ENCODE data around the gene CNN2. TPM values are rescaled to one million over a fixed set of nuclear protein-coding genes. Genes with fewer than 3 reads are reported as not detected.

CNN2 gene
- total RNA-seq, 1 experiment from 2014 or later, result 524 TPM

DNA sequence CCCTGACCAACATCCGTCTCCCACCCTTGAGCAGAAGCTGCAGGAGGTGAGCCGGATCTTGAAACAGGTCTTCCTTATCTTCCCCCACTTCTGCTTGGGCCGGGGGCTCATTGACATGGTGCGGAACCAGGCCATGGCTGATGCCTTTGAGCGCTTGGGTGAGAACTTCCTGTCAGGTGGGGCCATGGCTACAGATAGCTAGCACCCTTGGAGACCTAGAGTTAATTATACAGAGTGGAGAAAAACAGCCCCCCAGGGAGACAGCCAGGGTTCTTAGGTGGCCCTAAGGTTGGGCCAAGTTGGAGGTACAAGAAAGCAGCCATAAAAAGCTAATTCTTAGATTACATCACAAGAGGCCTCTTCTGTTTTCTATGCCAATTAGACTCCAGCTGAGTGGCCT is 31.7 kb downstream of the CNN2 start:
- Histone ChIP-seq H2BK120ac (ENCODE audit: low read depth, low read length, poor library complexity, severe bottlenecking) (no peak overlapping the region), H2BK5ac (ENCODE audit: insufficient read length, low read length) (no peak overlapping the region), H2BK12ac (ENCODE audit: insufficient read length, low read depth, low read length) (no peak overlapping the region), H3K4me1 (ENCODE audit: insufficient read depth, low read length) (no peaks in the 10 kb centered on the region), H3K79me2 (ENCODE audit: insufficient read depth, low read length) (no peaks in the 10 kb centered on the region), H3K27me3 (ENCODE audit: insufficient read depth, low read length) (no peaks in the 10 kb centered on the region), H3K27ac (ENCODE audit: insufficient read length, low read depth, low read length) (no peak overlapping the region), H3K9ac (ENCODE audit: extremely low read depth, insufficient read length, low read length) (no peak overlapping the region), H3K4ac (ENCODE audit: low read depth, low read length) (no peak overlapping the region), H3K23ac (ENCODE audit: insufficient read length, low read depth, low read length) (no peak overlapping the region), H3K9me3 (ENCODE audit: control insufficient read depth, low read depth, low read length) (peaks cover 19% of the 10 kb centered on the region), H4K20me1 (ENCODE audit: control insufficient read depth, insufficient read depth, insufficient read length) (no peaks in the 10 kb centered on the region), H3K14ac (ENCODE audit: insufficient read depth, low read length) (no peak overlapping the region), H3K23me2 (ENCODE audit: insufficient read length, low read depth, low read length, poor library complexity, severe bottlenecking) (peaks cover 4% of the 10 kb centered on the region), H3T11ph (ENCODE audit: low read length) (no peak overlapping the region), H4K5ac (ENCODE audit: insufficient read length, low read depth, low read length) (no peak overlapping the region), H3K4me2 (ENCODE audit: insufficient read depth, insufficient read length, low read length) (no peak overlapping the region), H3K79me1 (ENCODE audit: insufficient read depth, low read depth, low read length, poor library complexity, severe bottlenecking) (no peaks in the 10 kb centered on the region), H4K91ac (ENCODE audit: insufficient read length, low read depth, low read length) (no peak overlapping the region), H2AK5ac (ENCODE audit: insufficient read length, low read length) (no peak overlapping the region), H2BK20ac (ENCODE audit: low read depth, low read length, poor library complexity, severe bottlenecking) (no peak overlapping the region), H2AFZ (ENCODE audit: low read length) (no peak overlapping the region), H3K18ac (ENCODE audit: insufficient read length, low read depth, low read length) (no peak overlapping the region), H2BK15ac (ENCODE audit: low read depth, low read length) (no peak overlapping the region), H3K56ac (ENCODE audit: insufficient read length, low read depth, low read length) (no peak overlapping the region), H4K8ac (replicated peaks; ENCODE audit: insufficient read length, low read depth, low read length) (no peak overlapping the region)
- TF ChIP-seq, protein P1, sequence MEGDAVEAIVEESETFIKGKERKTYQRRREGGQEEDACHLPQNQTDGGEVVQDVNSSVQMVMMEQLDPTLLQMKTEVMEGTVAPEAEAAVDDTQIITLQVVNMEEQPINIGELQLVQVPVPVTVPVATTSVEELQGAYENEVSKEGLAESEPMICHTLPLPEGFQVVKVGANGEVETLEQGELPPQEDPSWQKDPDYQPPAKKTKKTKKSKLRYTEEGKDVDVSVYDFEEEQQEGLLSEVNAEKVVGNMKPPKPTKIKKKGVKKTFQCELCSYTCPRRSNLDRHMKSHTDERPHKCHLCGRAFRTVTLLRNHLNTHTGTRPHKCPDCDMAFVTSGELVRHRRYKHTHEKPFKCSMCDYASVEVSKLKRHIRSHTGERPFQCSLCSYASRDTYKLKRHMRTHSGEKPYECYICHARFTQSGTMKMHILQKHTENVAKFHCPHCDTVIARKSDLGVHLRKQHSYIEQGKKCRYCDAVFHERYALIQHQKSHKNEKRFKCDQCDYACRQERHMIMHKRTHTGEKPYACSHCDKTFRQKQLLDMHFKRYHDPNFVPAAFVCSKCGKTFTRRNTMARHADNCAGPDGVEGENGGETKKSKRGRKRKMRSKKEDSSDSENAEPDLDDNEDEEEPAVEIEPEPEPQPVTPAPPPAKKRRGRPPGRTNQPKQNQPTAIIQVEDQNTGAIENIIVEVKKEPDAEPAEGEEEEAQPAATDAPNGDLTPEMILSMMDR (conservative IDR thresholded peaks at IDR 0.05), result no peak
- Mint-ChIP-seq H3K27ac (no peak overlapping the region), H3K4me3 (no peak overlapping the region; a peak in 1 of 5 replicates), H3K9me3 (no peaks in the 10 kb centered on the region), H3K27me3 (ENCODE audit: low read depth) (no peaks in the 10 kb centered on the region; the same call in none of the 2 replicates), H3K36me3 (ENCODE audit: insufficient read depth in 1 of 3, low read depth in 3 of 3) (peaks cover 0 to 17% (median 15%) of the 10 kb centered on the region in 3 experiments; a peak in 3 of 7 replicates), H3K4me1 (peaks cover 0 to 10% of the 10 kb centered on the region in 2 experiments; a peak in 3 of 4 replicates)
- no CpG with 5 or more reads among the region's 5 CpGs for WGBS (ENCODE audit: extremely low coverage, insufficient read length, low lambda C conversion rate)
- no peak for DNase-seq

All from H9 (cell line).